Stomach smooth muscle (tissue), 2 donors: ENCODE results near the gene HBA1.
"Not testable (repeated sequence)": the region's sequence is repeated elsewhere in the genome, so short reads cannot be mapped to it uniquely, and the experiment has no call there.

ENCODE experiments used
- H3K27ac ChIP-seq: one replicate; pipeline ENCODE4 v1.7.0; 2013; ENCODE audit warnings: mild to moderate bottlenecking, low read length, inconsistent platforms
- H3K27me3 ChIP-seq, 2 donors: one replicate each; pipeline ENCODE4 v1.7.0; 2013; ENCODE audit warnings: low read length in 2 of 2; ENCODE audit not compliant: insufficient read depth in 2 of 2, control insufficient read depth in 1 of 2
- H3K36me3 ChIP-seq, 2 donors: one replicate each; pipeline ENCODE4 v1.7.0; 2013; ENCODE audit warnings: low read length in 2 of 2; ENCODE audit not compliant: control insufficient read depth in 2 of 2, insufficient read depth in 2 of 2
- H3K4me1 ChIP-seq: one replicate; pipeline ENCODE4 v1.7.0; 2013; ENCODE audit warnings: low read length; ENCODE audit not compliant: control insufficient read depth, insufficient read depth
- H3K4me3 ChIP-seq, 2 donors: one replicate each; pipeline ENCODE4 v1.7.0; 2013; ENCODE audit warnings: low read length in 2 of 2
- H3K9ac ChIP-seq, 2 donors: one replicate each; pipeline ENCODE4 v1.7.0; 2013; ENCODE audit warnings: low read length in 2 of 2, mild to moderate bottlenecking in 1 of 2
- H3K9me3 ChIP-seq, 2 donors: one replicate each; pipeline ENCODE4 v1.7.0; 2013; ENCODE audit warnings: low read length in 2 of 2; ENCODE audit not compliant: control insufficient read depth in 2 of 2
- donor health status: healthy.
- donor health status: Pancreatic carcinoma.

Gene HBA1

GRCh38 chr16:176477-177382 lies at the start of gene HBA1:
TSS of gene HBA1 (plus strand) at chr16:176680. CDS start at chr16:176717, 37 bp downstream.
- H3K27me3 ChIP-seq = peaks cover 33 to 58% of the 10 kb centered on the region in 2 donors

GRCh38 chr16:129075-129474 lies 47.4 kb upstream of the HBA1 start:
- no peak overlapping the region for H3K9ac ChIP-seq
- no peak overlapping the region for H3K27ac ChIP-seq
- H3K4me1 ChIP-seq = no peaks in the 10 kb centered on the region
- no peaks in the 10 kb centered on the region for H3K9me3 ChIP-seq
- H3K27me3 ChIP-seq = no peaks in the 10 kb centered on the region
- H3K36me3 ChIP-seq = peaks cover 0 to 2% of the 10 kb centered on the region in 2 donors
- H3K4me3 ChIP-seq = no peak overlapping the region

More at GRCh38 chr16:176477-177382, at the start of gene HBA1:
- not testable (repeated sequence) for H3K9ac ChIP-seq, H3K27ac ChIP-seq, H3K9me3 ChIP-seq, H3K4me3 ChIP-seq, H3K36me3 ChIP-seq
- H3K4me1 ChIP-seq = peaks cover 20% of the 10 kb centered on the region

DNA sequence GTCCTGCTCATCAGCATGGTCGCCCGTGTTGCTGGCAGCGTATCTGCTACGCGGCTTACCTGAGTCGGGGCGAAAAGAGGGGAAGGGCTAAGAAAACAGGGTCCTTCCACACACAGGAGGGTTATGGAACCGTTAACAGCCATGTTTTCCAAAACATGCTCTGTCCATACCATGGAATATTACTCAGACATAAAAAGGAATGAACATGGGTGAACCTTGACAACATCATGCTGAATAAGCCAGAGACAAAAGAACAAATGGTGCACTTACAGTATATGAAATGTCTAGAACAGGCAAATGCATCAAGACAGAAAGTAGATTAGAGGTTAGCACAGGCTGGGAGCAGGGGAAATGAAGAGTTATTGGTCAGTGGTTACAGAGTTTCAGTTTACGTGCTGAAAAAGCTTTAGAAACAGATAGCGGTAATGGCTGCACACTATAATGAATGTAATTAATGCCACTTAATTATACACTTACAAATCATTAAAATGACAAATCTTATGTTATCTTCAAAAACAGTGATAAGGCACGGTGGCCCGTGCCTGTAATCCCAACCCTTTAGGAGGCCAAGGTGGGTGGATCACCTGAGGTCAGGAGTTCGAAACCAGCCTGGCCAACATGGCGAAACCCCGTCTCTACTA lies 45.8 kb upstream of the HBA1 start:
- Histone ChIP-seq H3K27me3 (no peaks in the 10 kb centered on the region), H3K4me3 (no peak overlapping the region), H3K27ac (no peak overlapping the region), H3K36me3 (peaks cover 0 to 2% of the 10 kb centered on the region in 2 donors), H3K9ac (no peak overlapping the region), H3K9me3 (no peaks in the 10 kb centered on the region), H3K4me1 (no peaks in the 10 kb centered on the region)

DNA sequence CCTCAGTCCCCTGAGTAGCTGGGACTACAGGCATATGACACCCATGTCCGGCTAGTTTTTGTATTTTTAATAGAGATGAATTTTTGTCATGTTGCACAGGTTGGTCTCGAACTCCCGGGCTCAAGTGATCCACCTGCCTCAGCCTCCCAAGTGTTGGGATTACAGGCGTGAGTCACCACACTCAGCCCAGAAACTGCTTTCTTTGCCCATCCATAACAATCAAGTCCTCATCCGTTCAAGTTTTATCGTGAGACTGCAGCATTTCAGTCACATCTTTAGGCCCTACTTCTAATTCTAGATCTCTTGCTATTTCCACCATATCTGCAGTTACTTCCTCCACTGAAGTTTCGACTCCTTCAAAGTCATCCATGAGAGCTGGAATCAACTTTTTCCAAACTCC lies 44.4 kb upstream of the HBA1 start:
- no peak overlapping the region for H3K27ac ChIP-seq
- H3K4me3 ChIP-seq = no peak overlapping the region
- no peaks in the 10 kb centered on the region for H3K9me3 ChIP-seq
- H3K36me3 ChIP-seq = peaks cover 0 to 2% of the 10 kb centered on the region in 2 donors
- no peaks in the 10 kb centered on the region for H3K27me3 ChIP-seq
- H3K4me1 ChIP-seq = no peaks in the 10 kb centered on the region
- H3K9ac ChIP-seq = no peak overlapping the region

DNA sequence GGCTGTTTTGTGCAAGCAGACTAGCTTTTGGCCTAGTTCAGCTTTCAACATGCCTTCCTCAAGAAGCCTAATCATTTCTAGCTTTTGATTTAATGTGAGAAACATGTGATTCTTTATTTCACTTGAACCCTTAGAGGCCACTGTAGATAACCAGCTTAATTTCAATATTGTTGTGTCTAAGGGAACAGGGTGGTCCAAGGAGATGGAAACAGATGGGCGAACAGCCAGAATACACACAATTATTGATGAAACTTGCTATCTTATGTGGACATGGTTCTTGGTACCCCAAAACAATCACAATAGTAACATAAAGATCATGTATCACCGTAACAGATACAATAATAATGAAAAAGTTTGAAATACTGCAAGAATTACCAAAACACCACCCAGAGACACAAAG lies 42.8 kb upstream of the HBA1 start:
- no peak overlapping the region for H3K9ac ChIP-seq
- H3K4me3 ChIP-seq = no peak overlapping the region
- no peak overlapping the region for H3K27ac ChIP-seq
- H3K36me3 ChIP-seq = peaks cover 0 to 2% of the 10 kb centered on the region in 2 donors
- no peaks in the 10 kb centered on the region for H3K4me1 ChIP-seq
- no peaks in the 10 kb centered on the region for H3K9me3 ChIP-seq
- H3K27me3 ChIP-seq = no peaks in the 10 kb centered on the region

DNA sequence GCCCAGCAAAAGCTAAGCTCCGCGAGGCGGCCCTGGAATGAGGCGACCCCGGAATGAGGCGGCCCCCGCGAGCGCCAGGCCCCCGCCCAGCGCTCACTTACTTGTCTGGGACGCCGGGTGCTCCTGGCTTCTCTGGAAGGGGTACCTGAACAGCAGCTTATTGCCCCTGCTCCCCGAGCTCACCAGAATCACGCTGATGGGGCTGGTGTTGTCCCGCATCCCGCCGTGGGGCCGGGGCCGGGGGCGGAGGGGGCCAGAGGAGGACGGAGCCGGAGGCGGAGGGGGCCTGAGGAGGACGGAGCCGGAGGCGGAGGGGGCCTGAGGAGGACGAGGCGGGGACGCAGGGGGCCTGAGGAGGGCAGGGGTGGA lies 38.4 kb upstream of the HBA1 start:
- peaks cover 0 to 2% of the 10 kb centered on the region in 2 donors for H3K27me3 ChIP-seq
- H3K4me3 ChIP-seq = peak overlapping the region; percentile 55 to 78
- H3K36me3 ChIP-seq = no peaks in the 10 kb centered on the region
- no peak overlapping the region for H3K27ac ChIP-seq
- no peaks in the 10 kb centered on the region for H3K9me3 ChIP-seq
- no peaks in the 10 kb centered on the region for H3K4me1 ChIP-seq
- H3K9ac ChIP-seq = peak overlapping the region; percentile 74 to 78

GRCh38 chr16:140175-140857 lies 36.2 kb upstream of the HBA1 start:
- Histone ChIP-seq H3K27me3 (peaks cover 6% of the 10 kb centered on the region in 2 donors), H3K9ac (no peak overlapping the region), H3K4me1 (no peaks in the 10 kb centered on the region), H3K4me3 (no peak overlapping the region), H3K9me3 (no peaks in the 10 kb centered on the region), H3K36me3 (no peaks in the 10 kb centered on the region), H3K27ac (no peak overlapping the region)

DNA sequence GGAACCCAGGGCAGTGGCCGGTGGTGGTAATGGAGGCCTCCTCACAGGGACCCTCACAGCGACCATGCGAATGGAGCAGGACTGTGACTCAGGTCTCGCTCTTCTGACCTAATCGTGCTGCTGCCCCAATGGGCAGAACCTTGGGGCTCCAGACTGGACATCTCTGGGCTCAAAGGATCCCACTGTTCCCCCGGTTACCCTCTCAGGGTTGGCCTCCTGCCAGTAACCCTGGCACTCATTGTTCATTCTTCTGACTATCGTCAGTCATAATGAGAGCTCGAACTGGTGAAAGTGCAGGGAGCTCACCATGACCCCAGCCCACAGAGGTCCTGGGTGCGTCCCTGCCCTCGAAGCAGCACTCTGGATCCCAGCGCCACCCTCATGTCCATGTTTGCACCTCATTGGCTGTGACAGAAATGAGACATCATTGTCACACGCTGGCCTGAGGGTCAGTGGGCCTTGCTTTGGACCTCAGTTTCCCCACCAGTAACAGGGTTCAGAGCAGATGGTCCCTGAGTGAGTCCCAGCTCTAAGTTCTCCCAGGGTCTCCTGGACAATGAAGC lies 34.0 kb upstream of the HBA1 start:
- no peak overlapping the region for H3K4me3 ChIP-seq
- H3K4me1 ChIP-seq = no peaks in the 10 kb centered on the region
- H3K27me3 ChIP-seq = peaks cover 6% of the 10 kb centered on the region in 2 donors
- no peak overlapping the region for H3K9ac ChIP-seq
- H3K27ac ChIP-seq = no peak overlapping the region
- no peaks in the 10 kb centered on the region for H3K9me3 ChIP-seq
- no peaks in the 10 kb centered on the region for H3K36me3 ChIP-seq

- Histone ChIP-seq H3K27me3 (peaks cover 6% of the 10 kb centered on the region in 2 donors), H3K4me3 (no peak overlapping the region), H3K4me1 (no peaks in the 10 kb centered on the region), H3K9ac (no peak overlapping the region), H3K36me3 (no peaks in the 10 kb centered on the region), H3K27ac (no peak overlapping the region), H3K9me3 (no peaks in the 10 kb centered on the region)
Measured at GRCh38 chr16:143047-143446, 33.4 kb upstream of the HBA1 start.

DNA sequence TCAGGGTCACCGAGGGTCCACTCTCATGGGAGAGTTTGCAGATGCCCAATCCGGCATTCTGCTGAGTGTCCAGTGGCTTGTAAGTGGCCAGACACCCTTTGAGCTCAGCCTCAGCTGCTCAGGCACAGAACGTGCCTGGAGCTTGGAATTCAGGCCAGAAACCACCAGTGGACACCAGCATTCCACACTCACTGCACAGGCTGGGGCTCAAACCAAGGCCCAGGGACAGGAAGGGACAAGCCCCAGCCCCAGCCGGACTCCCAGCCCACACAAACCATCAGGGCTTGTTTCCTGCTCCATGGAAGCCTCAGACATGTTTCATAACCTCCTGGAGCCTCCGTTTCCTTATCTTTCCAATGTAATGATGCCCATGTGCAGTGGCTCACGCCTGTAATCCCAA lies 33.0 kb upstream of the HBA1 start:
- no peak overlapping the region for H3K9ac ChIP-seq
- no peaks in the 10 kb centered on the region for H3K4me1 ChIP-seq
- H3K36me3 ChIP-seq = no peaks in the 10 kb centered on the region
- H3K27ac ChIP-seq = no peak overlapping the region
- H3K9me3 ChIP-seq = no peaks in the 10 kb centered on the region
- H3K27me3 ChIP-seq = peaks cover 7% of the 10 kb centered on the region in 2 donors
- no peak overlapping the region for H3K4me3 ChIP-seq
